HG03280 (cell line): ENCODE results near the gene PSMA3.
"Not testable (repeated sequence)": the region's sequence is repeated elsewhere in the genome, so short reads cannot be mapped to it uniquely, and the experiment has no call there.

Experiments
- ATAC-seq: cut with Tn5 transposase; IDR thresholded peaks from one replicate; pipeline ENCODE4 v1.9.1; 2021; ENCODE audit warnings: mild to moderate bottlenecking, moderate library complexity; ENCODE audit not compliant: unreplicated experiment

Gene PSMA3

GRCh38 chr14:58244556-58245387 lies at the start of gene PSMA3:
Gene PSMA3 (plus strand): TSS chr14:58244843. CDS start chr14:58244921, 78 bp downstream.
- ATAC-seq: peak; percentile 92

DNA sequence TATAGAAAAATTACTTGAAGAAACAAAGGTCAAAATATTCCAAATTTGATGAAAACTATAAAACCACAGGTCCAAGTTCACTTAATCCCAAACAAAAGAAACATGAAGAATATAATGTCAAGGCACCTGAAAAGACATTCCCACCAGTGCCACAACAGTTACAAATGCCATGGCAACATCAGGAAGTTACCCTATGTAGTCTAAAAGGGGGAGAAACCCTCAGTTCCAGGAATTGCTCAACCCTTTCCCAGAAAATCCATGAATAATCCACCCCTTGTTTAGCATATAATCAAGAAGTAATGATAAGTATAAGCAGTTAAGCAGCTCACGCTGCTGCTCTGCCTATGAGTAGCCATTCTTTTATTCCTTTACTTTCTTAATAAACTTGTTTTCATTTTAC lies 48.4 kb upstream of the PSMA3 start:
- no peak for ATAC-seq

DNA sequence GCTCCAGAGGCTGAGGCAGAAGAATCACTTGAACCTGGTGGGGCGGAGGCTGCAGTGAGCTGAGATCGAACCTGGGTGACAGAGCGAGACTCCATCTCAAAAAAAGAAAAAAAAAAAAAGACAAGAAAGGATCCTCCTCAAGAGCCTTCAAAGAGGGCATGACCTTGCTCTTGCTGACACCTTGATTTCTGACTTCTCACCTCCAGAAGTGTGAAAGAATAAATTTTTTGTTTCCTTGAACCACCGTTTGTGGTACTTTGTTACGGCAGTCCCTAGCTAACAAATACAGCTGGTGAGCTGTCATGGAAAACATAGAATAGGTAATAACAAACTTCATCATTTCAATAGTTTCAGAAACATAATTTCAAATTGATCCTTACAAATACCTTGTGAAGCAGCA lies 46.6 kb upstream of the PSMA3 start:
- ATAC-seq: no peak

GRCh38 chr14:58199726-58200479 lies 44.7 kb upstream of the PSMA3 start, which contains the start of gene ACTR10:
Gene ACTR10 (plus strand): TSS chr14:58200149. CDS start chr14:58200218, 69 bp downstream.
- peak; percentile 92 for ATAC-seq

DNA sequence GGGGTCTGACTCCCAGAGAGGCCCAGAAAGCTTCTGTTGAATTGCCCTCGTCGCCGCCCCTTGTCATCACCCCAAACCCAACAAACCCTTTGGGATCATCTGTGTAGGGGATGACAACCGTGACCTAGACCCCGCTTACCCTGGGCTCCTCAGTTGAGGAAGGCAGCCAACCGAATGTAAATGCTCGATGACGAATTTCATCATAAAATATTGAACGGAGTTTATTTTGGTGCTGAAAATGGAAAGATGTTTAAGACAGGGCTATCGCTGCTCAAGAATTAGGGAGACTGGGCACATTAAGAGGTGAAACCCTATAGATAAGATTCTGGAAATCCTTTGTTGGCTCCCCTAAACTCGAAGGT lies 44.2 kb upstream of the PSMA3 start:
- ATAC-seq: peak; percentile 14

GRCh38 chr14:58200846-58201245 lies 43.8 kb upstream of the PSMA3 start:
- ATAC-seq: no peak

DNA sequence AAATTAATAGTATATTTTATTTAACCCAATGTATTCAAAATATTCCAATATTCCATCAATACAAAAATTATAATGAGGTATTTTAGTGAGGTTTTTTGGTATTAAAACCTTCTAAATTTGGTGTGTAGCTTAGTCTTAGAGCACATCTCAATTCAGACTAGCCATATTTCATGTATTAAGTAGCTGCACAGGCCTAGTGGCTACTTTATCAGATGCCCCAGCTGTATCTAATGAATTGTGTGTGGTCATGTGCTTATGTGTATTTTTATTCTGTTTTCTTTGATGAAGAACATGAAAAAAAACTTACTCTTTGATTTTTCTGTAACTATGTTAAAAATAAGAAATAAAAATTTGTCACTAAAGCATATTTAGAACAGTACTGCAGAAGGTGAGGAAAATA lies 31.5 kb upstream of the PSMA3 start:
- ATAC-seq: no peak

DNA sequence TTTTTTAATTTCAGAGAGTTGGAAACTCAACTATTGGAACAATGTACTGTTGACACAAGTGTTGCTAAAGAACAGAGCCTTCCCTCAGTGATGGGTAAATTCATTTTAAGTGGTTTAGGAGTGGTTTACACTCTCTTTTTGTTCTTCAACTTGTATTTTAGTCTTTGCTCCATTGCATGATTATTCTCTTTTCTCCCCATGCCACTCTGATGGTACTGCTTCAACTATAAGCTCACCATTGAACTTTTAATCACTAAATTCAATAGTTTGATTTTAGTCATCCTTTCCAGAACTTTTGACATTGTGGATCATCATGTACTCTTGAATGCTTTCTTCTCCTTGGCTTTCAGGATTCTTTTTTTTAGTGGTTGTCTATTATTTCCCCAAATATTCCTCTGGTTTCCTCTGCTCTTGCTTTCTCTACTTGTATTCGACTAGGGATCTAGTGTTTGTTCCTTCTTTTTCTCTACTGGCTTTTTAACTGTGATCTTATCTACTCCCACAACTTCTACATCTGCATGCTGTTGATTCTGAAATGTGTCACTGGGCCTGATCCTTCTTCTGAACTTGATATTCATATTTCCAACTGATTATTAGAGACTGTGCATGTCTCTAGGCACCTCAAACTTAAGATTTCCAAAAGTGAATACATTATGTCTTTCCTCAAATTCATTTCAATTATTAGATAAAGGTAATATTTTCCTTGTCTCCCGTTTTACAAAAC lies 29.3 kb upstream of the PSMA3 start:
- no peak for ATAC-seq

GRCh38 chr14:58216544-58216943 lies 28.1 kb upstream of the PSMA3 start:
- ATAC-seq: no peak

DNA sequence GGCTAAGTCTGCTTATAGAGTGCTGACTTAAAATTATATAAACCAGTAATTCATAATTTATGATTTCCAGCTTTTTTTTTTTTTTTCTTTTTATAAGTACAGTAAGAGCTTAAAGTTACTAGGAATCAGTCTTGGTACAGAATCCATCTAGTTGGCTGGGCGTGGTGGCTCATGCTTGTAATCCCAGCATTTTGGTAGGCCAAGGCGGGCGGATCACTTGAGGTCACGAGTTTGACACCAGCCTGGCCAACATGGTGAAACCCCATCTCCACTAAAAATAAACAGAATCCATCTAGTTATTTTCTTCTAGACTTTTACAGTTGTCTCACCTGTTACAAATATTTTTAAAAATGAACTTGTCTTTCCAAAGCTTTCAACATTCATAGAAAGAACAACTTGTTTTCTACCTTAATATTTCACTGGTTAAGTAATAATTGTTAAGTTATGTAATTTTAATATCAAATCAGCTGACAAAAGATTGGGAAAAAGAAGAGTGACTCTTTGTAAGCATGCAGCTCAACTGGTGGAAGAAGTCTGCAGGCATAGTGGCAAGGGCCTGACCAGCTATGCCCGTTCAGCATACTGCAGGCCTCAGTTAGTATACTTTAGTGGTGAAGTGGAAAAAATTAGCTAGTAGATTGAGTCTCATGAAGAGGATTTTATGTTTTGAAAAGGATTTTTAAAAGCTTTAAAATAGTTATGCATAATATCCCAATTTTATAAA lies 17.4 kb upstream of the PSMA3 start:
- ATAC-seq: no peak

DNA sequence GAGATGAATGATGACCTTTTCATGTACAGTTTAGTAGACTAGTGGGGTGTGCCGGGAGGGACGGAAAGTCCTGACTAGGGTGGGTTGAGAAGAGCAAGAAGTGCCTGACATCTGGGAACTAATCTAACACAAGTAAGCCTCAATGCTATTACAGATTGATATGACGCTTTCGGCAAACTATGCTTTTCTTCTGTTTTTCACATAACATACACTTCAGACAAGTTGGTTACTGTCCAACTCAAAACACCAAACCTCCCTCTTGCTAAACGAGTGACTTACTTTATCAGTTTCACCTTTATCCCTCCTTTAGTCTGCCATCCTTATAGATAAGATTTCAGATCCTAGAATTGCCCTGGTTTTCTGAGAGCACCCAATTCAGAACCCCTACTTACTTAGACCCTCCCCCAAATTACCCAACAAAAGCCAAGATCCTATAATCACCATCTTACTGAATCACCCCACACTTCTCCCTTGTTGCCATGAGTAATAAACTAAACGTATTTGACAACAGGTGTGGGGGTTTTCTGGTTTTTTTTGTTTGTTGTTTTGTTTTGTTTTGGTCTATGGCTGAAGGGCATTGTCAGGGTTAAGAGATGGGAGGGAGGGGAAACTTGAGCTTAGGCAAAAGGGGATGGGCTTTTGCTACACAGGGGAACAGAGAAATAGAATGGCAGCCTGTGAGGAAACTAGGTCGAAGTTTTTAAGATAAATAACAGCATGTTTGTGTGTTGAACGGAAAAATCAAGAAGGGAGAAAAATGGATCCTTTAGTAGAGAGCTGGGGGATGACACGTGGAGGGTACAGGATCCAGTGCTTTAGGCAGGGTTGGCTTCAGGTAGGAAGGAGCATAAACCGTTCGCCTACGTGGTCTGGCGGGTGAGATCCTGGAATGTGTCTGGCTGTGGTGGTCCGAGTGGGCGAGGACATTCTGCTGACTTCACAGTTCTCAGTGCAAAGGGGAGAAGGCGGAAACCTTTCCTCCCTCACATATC lies 6.1 kb upstream of the PSMA3 start:
- ATAC-seq: no peak

GRCh38 chr14:58239244-58240195 lies 5.1 kb upstream of the PSMA3 start:
- ATAC-seq: no peak

DNA sequence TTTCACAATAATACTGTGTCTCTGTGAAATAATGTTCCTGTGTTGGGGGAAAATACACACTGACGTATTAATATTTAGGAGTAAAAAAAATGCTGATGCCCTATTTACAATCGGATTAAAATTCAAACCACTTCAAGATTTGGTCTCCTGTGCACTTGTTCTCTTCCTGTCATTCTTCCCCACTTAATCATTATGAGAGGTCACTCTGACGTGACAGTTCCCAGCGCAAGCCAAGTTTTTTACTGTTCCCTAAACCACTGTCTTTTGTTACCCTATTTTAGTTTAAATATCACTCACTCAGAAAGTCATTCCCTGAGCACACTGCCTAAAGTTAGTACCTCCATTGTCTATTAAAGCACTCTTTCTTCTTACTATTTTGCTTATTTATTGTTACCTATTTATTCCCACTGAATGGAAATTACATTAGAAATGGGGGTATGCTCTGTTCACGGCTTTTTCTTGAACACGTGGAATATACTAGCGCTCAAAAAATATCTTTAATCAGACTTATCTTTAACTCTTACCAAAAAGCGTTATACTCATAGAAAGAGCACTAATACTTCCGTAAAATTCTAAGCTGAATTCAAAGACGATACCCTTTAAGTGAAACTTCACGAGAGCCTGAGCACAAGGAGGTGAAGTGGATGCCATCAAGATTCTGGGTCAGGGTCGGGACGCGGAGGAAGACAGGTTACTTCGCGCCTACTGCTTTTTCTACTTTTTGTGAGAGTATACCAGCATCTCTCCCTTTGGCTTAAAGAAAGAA lies 670 bp upstream of the PSMA3 start:
- ATAC-seq: peak; percentile 29

GRCh38 chr14:58245562-58245961 lies 919 bp downstream of the PSMA3 start:
- no peak for ATAC-seq

DNA sequence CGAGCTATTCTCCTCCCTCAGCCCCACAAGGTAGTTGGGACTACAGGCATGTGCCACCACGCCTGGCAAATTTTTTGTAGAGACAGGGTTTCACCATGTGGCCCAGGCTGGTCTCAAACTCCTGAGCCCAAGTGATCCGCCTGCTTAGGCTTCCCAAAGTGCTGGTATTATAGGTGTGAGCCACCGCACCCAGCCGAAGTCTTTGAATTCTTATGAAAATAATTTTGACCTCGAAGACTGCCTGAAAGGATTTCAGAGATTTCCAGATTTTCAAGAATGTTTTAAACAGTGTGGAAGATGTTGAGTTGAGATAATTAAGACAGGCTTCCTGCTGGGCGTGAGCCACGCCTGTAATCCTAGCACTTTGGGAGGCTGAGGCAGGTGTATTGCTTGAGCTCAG lies 5.0 kb downstream of the PSMA3 start:
- ATAC-seq: no peak

DNA sequence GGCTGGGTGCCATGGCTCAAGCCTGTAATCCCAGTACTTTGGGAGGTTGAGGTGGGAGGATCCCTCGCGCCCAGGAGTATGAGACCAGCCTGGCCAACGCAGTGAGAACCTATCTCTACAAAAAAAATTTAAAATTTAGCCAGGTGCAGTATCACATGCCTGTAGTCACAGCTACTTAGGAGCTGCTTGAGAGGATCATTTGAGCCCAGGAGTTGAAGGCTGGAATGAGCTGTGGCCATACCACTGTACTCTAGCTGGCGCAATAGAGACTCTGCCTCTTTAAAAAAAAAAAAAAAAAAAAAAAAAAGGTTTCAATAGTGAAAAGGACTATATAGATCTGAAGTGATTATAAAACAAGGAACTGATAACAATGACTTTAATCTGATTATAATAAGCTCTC lies 13.5 kb downstream of the PSMA3 start:
- no peak for ATAC-seq

GRCh38 chr14:58262005-58262404 lies 17.4 kb downstream of the PSMA3 start:
- not testable (repeated sequence) for ATAC-seq

DNA sequence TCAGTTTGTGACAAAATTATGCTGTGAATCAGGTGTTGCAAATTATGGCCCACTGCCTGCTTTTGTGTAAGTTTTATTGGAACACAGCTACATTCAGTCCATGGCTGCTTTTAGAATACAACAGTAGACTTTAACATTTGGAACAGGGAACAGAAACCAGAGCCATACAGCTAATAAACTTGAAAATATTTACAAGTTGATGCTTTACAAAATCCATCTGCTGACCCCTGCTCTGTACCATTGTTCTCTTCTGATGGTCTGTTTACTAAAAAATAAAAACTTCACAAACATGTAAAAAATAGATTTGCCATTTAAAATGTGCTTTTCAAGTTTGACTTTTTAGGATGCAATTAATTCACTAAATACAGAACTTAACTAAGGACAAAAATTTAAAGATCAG lies 20.8 kb downstream of the PSMA3 start:
- no peak for ATAC-seq
